GM12878 (cell line): Measurements from ENCODE around the gene NPRL2.
A peak's percentile ranks its signal among the peaks of the same experiment; 100 is the strongest.

ENCODE experiments used
- BACH1 ChIP-seq: fragments of 450-650 bp; IDR thresholded peaks from 2 replicates; pipeline ENCODE4 v1.6.1; 2017; ENCODE audit warnings: mild to moderate bottlenecking, borderline replicate concordance
- CHD1 ChIP-seq: IDR thresholded peaks from 2 replicates; pipeline ENCODE4 v1.6.1; 2012; ENCODE audit warnings: low read depth, low read length, improper control_type of control experiment
- CTCF ChIP-seq, 3 experiments: IDR thresholded peaks in 2 of 3; conservative IDR thresholded peaks in 1 of 3; 2 replicates each; pipeline ENCODE4 v1.5.1; 2011; ENCODE audit warnings: low read depth in 3 of 3, low read length in 3 of 3, mild to moderate bottlenecking in 3 of 3, control low read depth in 2 of 3, moderate library complexity in 2 of 3, inconsistent platforms in 1 of 3, mixed read lengths in 1 of 3; ENCODE audit not compliant: control insufficient read depth in 2 of 3, insufficient read depth in 1 of 3; ENCODE audit errors: extremely low read depth in 1 of 3
- ELK1 ChIP-seq: IDR thresholded peaks from 2 replicates; pipeline ENCODE4 v1.6.1; 2012; ENCODE audit warnings: low read depth, low read length, improper control_type of control experiment
- EP300 ChIP-seq, 2 experiments: fragments of 150-350 bp in 1 of 2; IDR thresholded peaks; 2 replicates each; pipeline ENCODE4 v1.6.1; 2011 to 2012; ENCODE audit warnings: low read depth in 2 of 2, low read length in 2 of 2, borderline replicate concordance in 1 of 2, improper control_type of control experiment in 1 of 2, inconsistent platforms in 1 of 2; ENCODE audit not compliant: control insufficient read depth in 1 of 2
- NFYB ChIP-seq: IDR thresholded peaks from 2 replicates; pipeline ENCODE4 v1.6.1; 2011; ENCODE audit warnings: low read depth, mild to moderate bottlenecking, low read length, improper control_type of control experiment, moderate library complexity; ENCODE audit not compliant: insufficient read depth
- POLR2AphosphoS5 ChIP-seq: IDR thresholded peaks from 2 replicates; pipeline ENCODE4 v1.6.1; 2011; ENCODE audit warnings: mild to moderate bottlenecking, low read length, inconsistent platforms
- RAD21 ChIP-seq: IDR thresholded peaks from 2 replicates; pipeline ENCODE4 v1.6.1; 2011; ENCODE audit warnings: mild to moderate bottlenecking, low read depth, low read length, moderate library complexity; ENCODE audit not compliant: insufficient read depth
- SP1 ChIP-seq: IDR thresholded peaks from one replicate; pipeline ENCODE4 v1.6.1; 2011; ENCODE audit warnings: low read depth, low read length

GRCh38 chr3:50352781-50353180 is 2.2 kb upstream of the NPRL2 start:
- TF ChIP-seq CHD1: no peak
- TF ChIP-seq EP300 (IDR thresholded peaks at IDR 0.05; ENCODE audit: borderline replicate concordance in 1 of 2, control insufficient read depth in 1 of 2, low read depth in 2 of 2, low read length in 2 of 2): no peak
- TF ChIP-seq RAD21: no peak
- no peak for TF ChIP-seq POLR2AphosphoS5
- no peak for TF ChIP-seq NFYB
- no peak for TF ChIP-seq ELK1
- no peak for TF ChIP-seq SP1
- TF ChIP-seq CTCF (IDR thresholded peaks at IDR 0.05 in 2 of 3, conservative IDR thresholded peaks at IDR 0.05 in 1 of 3; ENCODE audit: control insufficient read depth in 2 of 3, extremely low read depth in 1 of 3, insufficient read depth in 1 of 3, low read depth in 3 of 3, low read length in 3 of 3): peak; percentile 20 to 41 (median 22); a peak in 4 of 6 replicates
- no peak for TF ChIP-seq BACH1
